AG04449 (cell line): ENCODE measurements around the gene MEGF11.

Experiments used
- CTCF ChIA-PET: fragments of 350-600 bp; formaldehyde crosslinking; extraction: SDS; loops from one replicate; lab custom pipeline; 2021; ENCODE audit warnings: antibody characterized with exemption; lab: Yijun Ruan, JAX
- POLR2A ChIA-PET: fragments of 400-600, 350-600 bp; formaldehyde crosslinking; extraction: SDS; loops from one replicate; lab custom pipeline; 2020; ENCODE audit warnings: antibody characterized with exemption, inconsistent platforms; lab: Yijun Ruan, JAX
- DNase-seq: peaks from one replicate; pipeline ENCODE4 v3.0.0-alpha.2; 2010; ENCODE audit warnings: low read depth, low spot score
- H3K4me3 ChIP-seq: 2 replicates; pipeline ENCODE4 v1.5.1; 2011; ENCODE audit warnings: low read depth, mild to moderate bottlenecking, control low read depth, low read length
- TF ChIP-seq, protein P1 (sequence below): IDR thresholded peaks from one replicate; pipeline ENCODE4 v1.5.1; 2011; ENCODE audit warnings: mild to moderate bottlenecking, moderate library complexity, low read length, control low read depth, inconsistent platforms; ENCODE audit not compliant: insufficient read depth; ENCODE audit errors: missing control alignments

Gene MEGF11

GRCh38 chr15:66224946-66225345 is 28.6 kb downstream of the MEGF11 start:
- DNase-seq: no peak
- ChIA-PET CTCF (no interaction called here), POLR2A (no interaction called here)
- no peak overlapping the region for H3K4me3 ChIP-seq
- TF ChIP-seq, protein P1, sequence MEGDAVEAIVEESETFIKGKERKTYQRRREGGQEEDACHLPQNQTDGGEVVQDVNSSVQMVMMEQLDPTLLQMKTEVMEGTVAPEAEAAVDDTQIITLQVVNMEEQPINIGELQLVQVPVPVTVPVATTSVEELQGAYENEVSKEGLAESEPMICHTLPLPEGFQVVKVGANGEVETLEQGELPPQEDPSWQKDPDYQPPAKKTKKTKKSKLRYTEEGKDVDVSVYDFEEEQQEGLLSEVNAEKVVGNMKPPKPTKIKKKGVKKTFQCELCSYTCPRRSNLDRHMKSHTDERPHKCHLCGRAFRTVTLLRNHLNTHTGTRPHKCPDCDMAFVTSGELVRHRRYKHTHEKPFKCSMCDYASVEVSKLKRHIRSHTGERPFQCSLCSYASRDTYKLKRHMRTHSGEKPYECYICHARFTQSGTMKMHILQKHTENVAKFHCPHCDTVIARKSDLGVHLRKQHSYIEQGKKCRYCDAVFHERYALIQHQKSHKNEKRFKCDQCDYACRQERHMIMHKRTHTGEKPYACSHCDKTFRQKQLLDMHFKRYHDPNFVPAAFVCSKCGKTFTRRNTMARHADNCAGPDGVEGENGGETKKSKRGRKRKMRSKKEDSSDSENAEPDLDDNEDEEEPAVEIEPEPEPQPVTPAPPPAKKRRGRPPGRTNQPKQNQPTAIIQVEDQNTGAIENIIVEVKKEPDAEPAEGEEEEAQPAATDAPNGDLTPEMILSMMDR: no peak

DNA sequence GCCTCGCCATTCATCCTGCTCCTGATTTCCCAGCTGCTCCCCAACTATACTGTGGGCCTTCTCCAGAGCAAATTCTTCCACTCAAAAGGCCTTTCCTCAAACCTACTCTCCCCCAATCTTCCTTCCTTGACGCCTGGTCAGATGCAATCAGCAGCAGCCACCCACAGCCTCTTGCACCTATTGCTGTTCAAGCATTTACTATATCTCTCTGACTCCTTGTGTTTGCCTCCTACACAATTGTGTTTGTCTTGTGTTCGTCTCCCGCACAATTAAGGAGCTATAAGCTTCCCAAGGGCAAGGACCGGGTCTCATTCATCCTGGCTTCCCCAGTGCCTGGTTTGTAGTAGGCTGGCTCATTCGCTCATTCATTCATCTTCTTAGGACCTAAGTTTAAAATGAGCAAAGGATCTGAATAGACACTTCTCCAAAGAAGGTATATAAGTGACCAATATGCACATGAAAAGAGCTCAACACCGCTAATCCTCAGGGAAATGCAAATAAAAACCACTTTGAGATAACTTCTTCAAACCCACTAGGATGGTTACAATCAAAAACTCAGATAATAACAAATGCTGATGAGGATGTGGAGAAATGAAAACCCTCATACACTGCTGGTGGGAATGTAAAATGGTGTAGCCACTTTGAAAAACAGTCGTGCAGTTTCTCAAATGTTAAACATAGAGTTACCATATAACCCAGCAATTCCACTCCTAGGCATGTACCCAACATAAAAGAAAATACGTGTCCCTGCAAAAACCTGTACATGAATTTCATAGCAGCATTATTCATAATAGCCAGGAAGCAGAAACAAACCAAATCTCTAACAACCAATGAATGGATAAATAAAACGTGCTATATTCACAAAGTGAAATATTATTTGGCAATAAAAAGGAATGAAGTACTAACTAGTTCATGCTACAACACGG is 31.0 kb downstream of the MEGF11 start:
- DNase-seq: no peak
- ChIA-PET POLR2A (no interaction called here), CTCF (no interaction called here)
- TF ChIP-seq, protein P1: no peak
- H3K4me3 ChIP-seq: no peak overlapping the region

DNA sequence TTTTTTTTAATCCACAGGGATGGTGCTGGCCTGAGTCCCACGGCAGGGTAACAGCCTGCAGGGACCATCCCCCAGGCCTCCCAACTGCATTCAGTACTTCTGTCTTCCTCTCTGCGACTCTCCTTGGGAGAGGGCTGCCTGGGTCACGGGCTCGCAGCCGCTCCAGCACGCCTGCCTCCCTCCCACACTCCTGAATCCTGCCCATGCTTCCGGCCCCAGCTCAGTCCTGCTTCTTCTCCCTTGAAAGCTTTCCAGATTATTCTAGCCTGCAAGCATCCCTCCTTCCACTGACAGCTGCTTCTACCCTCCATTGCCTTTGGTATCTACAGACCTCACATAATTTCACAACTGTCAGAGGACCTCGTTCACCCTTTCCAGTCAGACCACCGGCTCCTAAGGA is 32.4 kb downstream of the MEGF11 start:
- TF ChIP-seq, protein P1: no peak

DNA sequence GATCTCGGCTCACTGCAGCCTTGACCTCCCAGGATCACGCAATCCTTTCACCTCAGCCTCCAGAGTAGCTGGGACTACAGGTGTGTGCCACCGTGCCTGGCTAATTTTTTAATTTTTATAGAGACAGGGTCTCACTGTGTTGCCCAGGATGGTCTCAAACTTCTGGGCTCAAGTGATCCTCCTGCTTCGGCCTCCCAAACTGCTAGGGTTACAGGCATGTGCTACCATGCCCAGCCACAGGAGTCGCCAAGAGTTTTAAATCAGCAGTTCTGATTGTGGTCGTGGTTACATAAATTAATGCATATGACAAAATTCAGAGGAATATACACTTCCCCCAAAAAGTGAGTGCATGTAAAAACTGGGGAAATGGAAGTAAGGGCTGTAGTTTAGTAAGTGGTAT is 32.9 kb downstream of the MEGF11 start:
- ChIA-PET CTCF (interaction anchor here (0.7 kb wide), 1 partner anchor 403 kb away, joined by 3 read pairs; no protein-coding TSS in a partner anchor), POLR2A (no interaction called here)
- H3K4me3 ChIP-seq: no peak overlapping the region
- no peak for DNase-seq
- TF ChIP-seq, protein P1: no peak

More for the DNA sequence above, 32.4 kb downstream of the MEGF11 start:
- CTCF ChIA-PET: interaction anchor here (0.7 kb wide), 1 partner anchor 403 kb away, joined by 3 read pairs; no protein-coding TSS in a partner anchor
- POLR2A ChIA-PET: no interaction called here
- no peak for DNase-seq
- H3K4me3 ChIP-seq: no peak overlapping the region

GRCh38 chr15:66219339-66219738 is 34.2 kb downstream of the MEGF11 start:
- ChIA-PET POLR2A (no interaction called here), CTCF (no interaction called here)
- DNase-seq: no peak
- no peak overlapping the region for H3K4me3 ChIP-seq
- TF ChIP-seq, protein P1: no peak

- CTCF ChIA-PET: no interaction called here
- DNase-seq: no peak
Measured at GRCh38 chr15:66216806-66217205, 36.7 kb downstream of the MEGF11 start.

More at GRCh38 chr15:66216806-66217205, 36.7 kb downstream of the MEGF11 start:
- POLR2A ChIA-PET: no interaction called here
- H3K4me3 ChIP-seq: no peak overlapping the region
- TF ChIP-seq, protein P1: no peak
